Body of pancreas (tissue), 4 donors: ENCODE results near the gene SH3TC1. TPM values are rescaled to one million over a fixed set of nuclear protein-coding genes. Genes with fewer than 3 reads are reported as not detected.

ENCODE experiments used
- ATAC-seq: fragments of 150-250 bp; one replicate; pipeline ENCODE4 v1.9.1; 2016
- DNase-seq, 4 donors: peaks; one replicate each; pipeline ENCODE4 v3.0.0-alpha.2; 2019
- H3K27ac ChIP-seq, 4 donors: fragments of 200-600 bp; sonication (generic); 1 replicate in 3 of 4; 2 replicates in 1 of 4; pipeline versions ENCODE4 v1.5.1 to v1.6.1; 2016 to 2019; ENCODE audit warnings: mild to moderate bottlenecking in 1 of 4, mixed read lengths in 1 of 4, moderate library complexity in 1 of 4
- H3K27me3 ChIP-seq, 2 donors: fragments of 200-600 bp; sonication (generic); one replicate each; pipeline ENCODE4 v1.6.0; 2016; ENCODE audit warnings: mild to moderate bottlenecking in 1 of 2
- H3K36me3 ChIP-seq, 2 donors: fragments of 200-600 bp; sonication (generic); replicated peaks in 1 of 2; 2 replicates each; pipeline ENCODE4 v1.5.1; 2016; ENCODE audit warnings: low read depth in 2 of 2; ENCODE audit not compliant: insufficient read depth in 1 of 2
- H3K4me1 ChIP-seq: fragments of 200-600 bp; sonication (generic); one replicate; pipeline ENCODE4 v1.6.0; 2016
- H3K4me3 ChIP-seq, 2 donors: fragments of 200-600 bp; sonication (generic); 1 replicate in 1 of 2; 2 replicates in 1 of 2; pipeline ENCODE4 v1.5.1; 2016 to 2019
- H3K9me3 ChIP-seq, 3 donors: fragments of 200-600 bp; sonication (generic); 1 replicate in 2 of 3; 2 replicates in 1 of 3; pipeline ENCODE4 v1.5.1; 2016
- POLR2A ChIP-seq, 3 donors: fragments of 450-650 bp; IDR thresholded peaks; one replicate each; pipeline ENCODE4 v1.6.1; 2016; ENCODE audit warnings: antibody characterized with exemption in 3 of 3, mild to moderate bottlenecking in 2 of 3
- WGBS, 2 donors: methylation state at CpG; one replicate each; pipeline ENCODE4 v1.1.5; 2017; 5-methylcytosine and 5-hydroxymethylcytosine counted together
- intact Hi-C: fragments of 100-400 bp; cut with DNase I; formaldehyde crosslinking; loops from one replicate; pipeline ENCODE4 v1.15.1; 2023
- total RNA-seq, 2 donors: library from RNA; depleted of rRNA; stranded (reverse); fragments of >200 nt; gene quantifications; one replicate each; pipeline ENCODE4 v1.1.0, GENCODE V29; 2016
- TF ChIP-seq, protein P1 (sequence below), 7 experiments: fragments of 450-650 bp in 4 of 7; fragments of 200-600 bp in 3 of 7; sonication (generic) in 3 of 7; IDR thresholded peaks; one replicate each; pipeline ENCODE4 v1.5.1; 2016 to 2019; ENCODE audit warnings: antibody characterized with exemption in 7 of 7

Gene SH3TC1
- total RNA-seq, 2 donors from 2014 or later = 31.1 to 103 TPM

DNA sequence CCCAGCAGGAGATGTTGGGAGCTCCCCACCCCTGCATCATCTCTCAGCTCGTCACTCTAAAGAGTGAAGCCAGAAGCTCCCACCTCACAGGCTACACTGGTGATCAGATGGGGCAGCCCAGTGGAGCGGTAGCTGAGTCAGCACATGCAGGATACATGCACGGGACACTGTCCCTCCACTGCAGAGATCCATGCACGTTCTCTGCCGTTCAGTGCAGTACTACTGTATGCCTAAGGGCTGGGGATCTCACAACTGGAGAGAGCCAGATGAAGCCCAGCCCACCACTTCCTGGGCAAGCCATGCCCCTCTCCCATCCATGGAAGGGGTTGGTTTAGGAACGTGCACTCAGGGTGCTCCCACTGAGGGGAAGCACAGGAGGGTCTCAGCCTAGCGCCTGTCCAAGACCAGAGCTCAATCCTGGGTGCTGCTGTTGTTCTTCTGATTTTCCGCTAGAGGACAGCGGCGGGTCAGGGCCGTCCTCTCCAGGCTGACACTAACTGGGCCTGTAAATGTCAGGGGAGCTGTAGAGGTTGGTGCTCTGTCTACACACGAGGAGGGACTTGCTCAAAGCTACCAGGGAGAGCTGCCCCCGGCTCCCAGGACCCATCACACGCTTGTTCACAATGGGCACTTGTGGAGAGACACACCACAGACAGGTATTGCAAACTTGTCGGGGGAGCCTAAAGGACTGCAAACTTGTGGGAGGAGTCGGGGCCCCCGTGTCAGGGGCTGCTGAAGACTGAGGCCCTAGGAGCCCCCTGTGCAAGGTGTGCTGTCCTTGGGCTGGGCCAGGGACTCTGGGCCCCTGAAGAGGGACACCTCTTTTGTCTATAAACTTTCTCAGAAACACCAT is 22.3 kb upstream of the SH3TC1 start:
- intact Hi-C loops = loop anchor here (5.0 to 10.0 kb wide), 2 partner anchors 61 to 228 kb away; no protein-coding TSS in a partner anchor
- peak; percentile 82 for ATAC-seq
- TF ChIP-seq, protein P1, sequence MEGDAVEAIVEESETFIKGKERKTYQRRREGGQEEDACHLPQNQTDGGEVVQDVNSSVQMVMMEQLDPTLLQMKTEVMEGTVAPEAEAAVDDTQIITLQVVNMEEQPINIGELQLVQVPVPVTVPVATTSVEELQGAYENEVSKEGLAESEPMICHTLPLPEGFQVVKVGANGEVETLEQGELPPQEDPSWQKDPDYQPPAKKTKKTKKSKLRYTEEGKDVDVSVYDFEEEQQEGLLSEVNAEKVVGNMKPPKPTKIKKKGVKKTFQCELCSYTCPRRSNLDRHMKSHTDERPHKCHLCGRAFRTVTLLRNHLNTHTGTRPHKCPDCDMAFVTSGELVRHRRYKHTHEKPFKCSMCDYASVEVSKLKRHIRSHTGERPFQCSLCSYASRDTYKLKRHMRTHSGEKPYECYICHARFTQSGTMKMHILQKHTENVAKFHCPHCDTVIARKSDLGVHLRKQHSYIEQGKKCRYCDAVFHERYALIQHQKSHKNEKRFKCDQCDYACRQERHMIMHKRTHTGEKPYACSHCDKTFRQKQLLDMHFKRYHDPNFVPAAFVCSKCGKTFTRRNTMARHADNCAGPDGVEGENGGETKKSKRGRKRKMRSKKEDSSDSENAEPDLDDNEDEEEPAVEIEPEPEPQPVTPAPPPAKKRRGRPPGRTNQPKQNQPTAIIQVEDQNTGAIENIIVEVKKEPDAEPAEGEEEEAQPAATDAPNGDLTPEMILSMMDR (IDR thresholded peaks at IDR 0.05) = peak; percentile 68 to 88 (median 78)
- TF ChIP-seq POLR2A (IDR thresholded peaks at IDR 0.05) = no peak
- WGBS, 2 donors = 29 to 38% methylated on average over 15 to 17 of the region's 17 CpGs
- Histone ChIP-seq H3K9me3 (no peaks in the 10 kb centered on the region), H3K27me3 (no peaks in the 10 kb centered on the region), H3K36me3 (no peaks in the 10 kb centered on the region), H3K4me3 (no peak overlapping the region), H3K27ac (no peak overlapping the region), H3K4me1 (peaks cover 7% of the 10 kb centered on the region)
- DNase-seq = peak; percentile 54 to 71 (median 69)

DNA sequence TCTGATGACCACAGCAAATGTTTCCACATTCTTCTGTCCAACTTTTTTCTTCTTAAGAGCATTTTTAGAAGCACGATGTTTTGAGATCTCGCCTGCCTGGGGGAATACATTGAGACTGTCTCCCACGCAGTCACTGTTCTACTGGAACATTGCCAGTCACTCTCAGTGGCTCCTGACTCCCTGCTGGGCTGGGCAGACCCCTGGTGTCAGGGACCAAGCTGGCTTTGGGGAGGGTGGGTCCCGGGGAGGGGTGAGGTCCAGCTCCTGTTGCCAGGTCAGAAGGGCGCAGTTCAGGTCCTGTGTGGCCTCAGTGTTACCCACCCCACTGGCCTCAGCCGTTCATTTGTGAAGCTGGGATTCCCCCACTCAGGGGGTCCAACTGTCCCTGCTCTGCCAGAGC is 21.5 kb upstream of the SH3TC1 start:
- no peak overlapping the region for H3K4me3 ChIP-seq
- intact Hi-C loops = loop anchor here (5.0 to 10.0 kb wide), 2 partner anchors 60 to 227 kb away; no protein-coding TSS in a partner anchor

DNA sequence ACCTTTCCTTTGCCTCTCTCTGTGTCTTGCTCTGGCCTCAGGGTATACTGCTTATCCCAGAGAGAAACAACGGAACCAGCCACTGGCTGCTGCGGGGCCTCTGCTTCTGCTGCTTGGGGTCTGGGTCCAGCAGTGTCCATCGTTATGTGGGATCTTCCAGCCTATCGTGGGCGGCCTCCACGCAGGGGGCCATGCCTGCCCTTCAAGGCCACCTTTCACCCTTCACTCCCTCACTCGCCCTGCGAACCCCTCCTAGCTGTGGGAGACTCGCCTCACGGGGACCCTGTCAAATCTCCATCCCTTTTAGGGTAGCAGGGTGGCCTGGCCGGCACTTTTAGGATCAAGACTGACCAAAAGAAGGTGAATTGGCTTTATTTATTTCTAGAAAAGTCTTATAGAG is 21.1 kb upstream of the SH3TC1 start:
- H3K36me3 ChIP-seq = no peaks in the 10 kb centered on the region
- DNase-seq = no peak
- peaks cover 12% of the 10 kb centered on the region for H3K4me1 ChIP-seq
- ATAC-seq = no peak
- TF ChIP-seq POLR2A (IDR thresholded peaks at IDR 0.05) = no peak
- TF ChIP-seq, protein P1 (IDR thresholded peaks at IDR 0.05) = no peak
- H3K9me3 ChIP-seq = no peaks in the 10 kb centered on the region
- no peak overlapping the region for H3K27ac ChIP-seq
- WGBS, 2 donors = 87 to 88% methylated on average over 10 to 11 of the region's 11 CpGs
- H3K4me3 ChIP-seq = no peak overlapping the region
- H3K27me3 ChIP-seq = no peaks in the 10 kb centered on the region
- intact Hi-C loops = loop anchor here (5.0 to 10.0 kb wide), 2 partner anchors 59 to 227 kb away; no protein-coding TSS in a partner anchor

More for the DNA sequence above, 21.5 kb upstream of the SH3TC1 start:
- no peaks in the 10 kb centered on the region for H3K36me3 ChIP-seq
- no peaks in the 10 kb centered on the region for H3K9me3 ChIP-seq
- 61 to 64% methylated on average over 6 of the region's 6 CpGs for WGBS, 2 donors
- DNase-seq = no peak
- TF ChIP-seq, protein P1 (IDR thresholded peaks at IDR 0.05) = no peak
- no peak for TF ChIP-seq POLR2A (IDR thresholded peaks at IDR 0.05)
- H3K4me1 ChIP-seq = peaks cover 12% of the 10 kb centered on the region
- H3K27me3 ChIP-seq = no peaks in the 10 kb centered on the region
- ATAC-seq = no peak
- no peak overlapping the region for H3K27ac ChIP-seq

DNA sequence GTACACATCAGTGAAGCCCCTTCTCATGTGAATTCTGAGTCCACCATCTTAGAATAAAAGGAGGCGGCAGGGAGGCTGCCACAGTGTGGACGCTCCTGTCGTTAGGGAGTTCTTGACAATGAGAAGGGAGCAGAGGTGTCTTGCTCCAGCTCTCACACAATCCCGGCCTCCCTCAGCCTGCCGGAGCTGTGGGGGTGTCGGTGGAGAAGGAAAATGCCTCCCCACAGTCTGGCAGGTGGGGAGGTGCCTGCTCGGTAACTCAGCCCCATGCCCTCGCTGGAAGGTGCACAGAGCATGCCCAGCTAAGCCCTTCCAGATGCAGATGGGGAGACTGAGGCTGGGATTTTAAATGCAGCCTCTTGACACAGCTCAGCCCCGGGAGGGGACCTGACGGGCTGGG is 20.0 kb upstream of the SH3TC1 start:
- peaks cover 12% of the 10 kb centered on the region for H3K4me1 ChIP-seq
- H3K36me3 ChIP-seq = no peaks in the 10 kb centered on the region
- no peaks in the 10 kb centered on the region for H3K27me3 ChIP-seq
- H3K27ac ChIP-seq = no peak overlapping the region
- intact Hi-C loops = loop anchor here (5.0 to 10.0 kb wide), 2 partner anchors 58 to 226 kb away; no protein-coding TSS in a partner anchor
- no peak for TF ChIP-seq POLR2A (IDR thresholded peaks at IDR 0.05)
- TF ChIP-seq, protein P1 (IDR thresholded peaks at IDR 0.05) = no peak
- H3K4me3 ChIP-seq = no peak overlapping the region
- DNase-seq (no peak), ATAC-seq (no peak)
- H3K9me3 ChIP-seq = no peaks in the 10 kb centered on the region
- 85% methylated on average over 9 to 10 of the region's 10 CpGs for WGBS, 2 donors
